Neural progenitor cell (in vitro differentiated cells): ENCODE measurements around the gene MARCHF3. TPM values are rescaled to one million over a fixed set of nuclear protein-coding genes. Genes with fewer than 3 reads are reported as not detected.

ENCODE experiments used
- DNase-seq: peaks from one replicate; pipeline ENCODE4 v3.0.0-alpha.2; 2016; ENCODE audit warnings: low spot score
- H2AFZ ChIP-seq: fragments of 200-600 bp; sonication (generic); replicated peaks from 2 replicates; pipeline ENCODE4 v1.6.1; 2016; ENCODE audit warnings: antibody characterized with exemption
- H3F3A ChIP-seq: fragments of 200-600 bp; sonication (generic); 2 replicates; pipeline ENCODE4 v1.6.1; 2016; ENCODE audit warnings: antibody characterized with exemption, low read depth
- H3K27ac ChIP-seq: fragments of 200-600 bp; sonication (generic); 2 replicates; pipeline ENCODE4 v1.5.1; 2016; ENCODE audit warnings: mild to moderate bottlenecking
- H3K27me3 ChIP-seq: fragments of 200-600 bp; sonication (generic); 2 replicates; pipeline ENCODE4 v1.6.1; 2016; ENCODE audit warnings: mild to moderate bottlenecking, moderate library complexity
- H3K36me3 ChIP-seq: fragments of 200-600 bp; sonication (generic); 2 replicates; pipeline ENCODE4 v1.5.1; 2016
- H3K4me1 ChIP-seq: fragments of 200-600 bp; sonication (generic); 2 replicates; pipeline ENCODE4 v1.6.1; 2016; ENCODE audit warnings: mixed run types
- H3K4me2 ChIP-seq: fragments of 200-600 bp; sonication (generic); 2 replicates; pipeline ENCODE4 v1.6.1; 2016
- H3K4me3 ChIP-seq: fragments of 200-600 bp; sonication (generic); 2 replicates; pipeline ENCODE4 v1.5.1; 2016
- H3K79me2 ChIP-seq: fragments of 200-600 bp; sonication (generic); 2 replicates; pipeline ENCODE4 v1.6.1; 2016; ENCODE audit warnings: low read depth
- H3K9ac ChIP-seq: fragments of 200-600 bp; sonication (generic); 2 replicates; pipeline ENCODE4 v1.6.1; 2016
- H3K9me3 ChIP-seq: fragments of 200-600 bp; sonication (generic); 2 replicates; pipeline ENCODE4 v1.5.1; 2016; ENCODE audit warnings: low read depth
- H4K20me1 ChIP-seq: fragments of 200-600 bp; sonication (generic); 2 replicates; pipeline ENCODE4 v1.6.1; 2016; ENCODE audit warnings: low read depth
- H3K27ac Mint-ChIP-seq: 3 replicates; pipeline ENCODE4 v1.8.0; 2021; ENCODE audit warnings: mixed read lengths
- H3K27me3 Mint-ChIP-seq: 2 replicates; pipeline ENCODE4 v1.8.0; 2022; ENCODE audit warnings: low read depth, mild to moderate bottlenecking, inconsistent platforms, moderate library complexity, mixed read lengths; ENCODE audit not compliant: insufficient read depth
- H3K36me3 Mint-ChIP-seq: 3 replicates; pipeline ENCODE4 v1.8.0; 2021; ENCODE audit warnings: mixed read lengths
- H3K4me1 Mint-ChIP-seq: 3 replicates; pipeline ENCODE4 v1.8.0; 2021; ENCODE audit warnings: mixed read lengths
- H3K4me3 Mint-ChIP-seq: 3 replicates; pipeline ENCODE4 v1.8.0; 2021; ENCODE audit warnings: mild to moderate bottlenecking, moderate library complexity, mixed read lengths
- H3K9me3 Mint-ChIP-seq: 3 replicates; pipeline ENCODE4 v1.8.0; 2020; ENCODE audit warnings: mixed read lengths
- EZH2 ChIP-seq: fragments of 200-600 bp; sonication (generic); IDR thresholded peaks from 2 replicates; pipeline ENCODE4 v1.6.1; 2017; ENCODE audit warnings: antibody characterized with exemption, mild to moderate bottlenecking, moderate library complexity
- EZH2phosphoT487 ChIP-seq: fragments of 200-600 bp; sonication (generic); IDR thresholded peaks from 2 replicates; pipeline ENCODE4 v1.6.1; 2017; ENCODE audit warnings: antibody characterized with exemption
- total RNA-seq: library from RNA; depleted of rRNA; stranded (reverse); fragments of >200 nt; gene quantifications from 2 replicates; pipeline ENCODE4 v1.2.3, GENCODE V29; 2015; ENCODE audit warnings: low replicate concordance
- TF ChIP-seq, protein P1 (sequence below): fragments of 200-600 bp; sonication (generic); IDR thresholded peaks from 2 replicates; pipeline ENCODE4 v1.5.1; 2017; ENCODE audit warnings: antibody characterized with exemption, mild to moderate bottlenecking

The MARCHF3 gene
- total RNA-seq, 1 donor from 2014 or later, result 6.1 TPM

DNA sequence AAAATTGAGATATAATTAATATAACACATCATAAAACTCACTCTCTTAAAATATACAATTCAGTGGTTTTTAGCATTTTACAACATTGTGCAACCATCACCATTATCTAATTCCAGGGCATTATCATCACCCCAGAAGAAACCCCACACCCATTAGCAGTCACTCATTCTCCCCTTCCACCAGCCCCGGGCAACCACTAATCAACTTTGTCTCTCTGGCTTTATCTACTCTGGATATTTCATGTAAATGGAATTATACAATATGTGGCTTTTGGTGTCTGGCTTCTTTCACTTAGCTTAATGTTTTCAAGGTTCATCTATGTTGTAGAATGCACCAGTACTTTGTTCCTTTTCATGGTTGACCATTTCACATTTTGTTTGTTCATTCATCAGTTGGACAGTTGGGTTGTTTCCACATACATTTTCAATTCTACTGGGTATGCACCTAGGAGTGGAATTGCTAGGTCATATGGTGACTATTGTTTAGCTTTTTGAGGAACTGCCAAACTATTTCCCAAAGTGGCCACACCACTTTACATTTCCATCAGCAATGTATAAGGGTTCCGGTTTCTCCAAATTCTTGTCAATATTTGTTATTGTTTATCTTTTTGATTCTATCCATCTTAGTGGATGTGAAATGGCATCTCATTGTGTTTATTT lies 62.4 kb downstream of the MARCHF3 start:
- H3K4me2 ChIP-seq, result no peak overlapping the region
- no peak overlapping the region for H2AFZ ChIP-seq
- no peak for DNase-seq
- no peak overlapping the region for H3K9ac ChIP-seq
- H3K4me3 ChIP-seq, result no peak overlapping the region
- H3F3A ChIP-seq, result no peaks in the 10 kb centered on the region
- H3K9me3 Mint-ChIP-seq, result no peaks in the 10 kb centered on the region
- no peaks in the 10 kb centered on the region for H3K79me2 ChIP-seq
- no peaks in the 10 kb centered on the region for H3K36me3 ChIP-seq
- H3K4me1 Mint-ChIP-seq, result no peaks in the 10 kb centered on the region
- H3K27me3 ChIP-seq, result no peaks in the 10 kb centered on the region
- H3K36me3 Mint-ChIP-seq, result no peaks in the 10 kb centered on the region
- no peaks in the 10 kb centered on the region for H4K20me1 ChIP-seq
- H3K9me3 ChIP-seq, result no peaks in the 10 kb centered on the region
- no peak overlapping the region for H3K27ac ChIP-seq
- H3K4me1 ChIP-seq, result peaks cover 4% of the 10 kb centered on the region
- H3K4me3 Mint-ChIP-seq, result no peak overlapping the region
- TF ChIP-seq, protein P1, sequence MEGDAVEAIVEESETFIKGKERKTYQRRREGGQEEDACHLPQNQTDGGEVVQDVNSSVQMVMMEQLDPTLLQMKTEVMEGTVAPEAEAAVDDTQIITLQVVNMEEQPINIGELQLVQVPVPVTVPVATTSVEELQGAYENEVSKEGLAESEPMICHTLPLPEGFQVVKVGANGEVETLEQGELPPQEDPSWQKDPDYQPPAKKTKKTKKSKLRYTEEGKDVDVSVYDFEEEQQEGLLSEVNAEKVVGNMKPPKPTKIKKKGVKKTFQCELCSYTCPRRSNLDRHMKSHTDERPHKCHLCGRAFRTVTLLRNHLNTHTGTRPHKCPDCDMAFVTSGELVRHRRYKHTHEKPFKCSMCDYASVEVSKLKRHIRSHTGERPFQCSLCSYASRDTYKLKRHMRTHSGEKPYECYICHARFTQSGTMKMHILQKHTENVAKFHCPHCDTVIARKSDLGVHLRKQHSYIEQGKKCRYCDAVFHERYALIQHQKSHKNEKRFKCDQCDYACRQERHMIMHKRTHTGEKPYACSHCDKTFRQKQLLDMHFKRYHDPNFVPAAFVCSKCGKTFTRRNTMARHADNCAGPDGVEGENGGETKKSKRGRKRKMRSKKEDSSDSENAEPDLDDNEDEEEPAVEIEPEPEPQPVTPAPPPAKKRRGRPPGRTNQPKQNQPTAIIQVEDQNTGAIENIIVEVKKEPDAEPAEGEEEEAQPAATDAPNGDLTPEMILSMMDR, result no peak
- no peak for TF ChIP-seq EZH2phosphoT487
- no peak for TF ChIP-seq EZH2
- no peak overlapping the region for H3K27ac Mint-ChIP-seq
- peaks cover 2% of the 10 kb centered on the region for H3K27me3 Mint-ChIP-seq

DNA sequence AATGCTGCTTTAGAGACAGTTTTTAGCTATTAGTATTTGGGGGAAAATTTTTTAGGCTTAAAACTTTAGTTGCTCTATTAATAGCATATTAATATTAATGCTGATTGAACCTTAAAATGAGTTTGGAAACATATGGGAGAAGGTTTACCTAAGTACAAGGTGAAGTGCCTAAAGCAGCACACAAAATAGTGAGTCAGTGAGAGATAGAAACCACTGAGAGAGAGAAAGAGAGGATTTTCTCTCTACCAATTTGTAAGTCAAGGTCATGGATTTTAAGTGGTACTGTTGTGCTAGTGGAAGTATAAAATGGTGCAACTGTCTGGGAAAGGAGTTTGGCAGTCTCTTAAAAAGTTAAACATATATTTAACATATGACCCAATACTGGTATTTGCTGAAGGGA lies 64.9 kb downstream of the MARCHF3 start:
- Mint-ChIP-seq H3K4me3 (no peak overlapping the region), H3K4me1 (no peaks in the 10 kb centered on the region), H3K27ac (no peak overlapping the region), H3K9me3 (no peaks in the 10 kb centered on the region), H3K36me3 (no peaks in the 10 kb centered on the region), H3K27me3 (peaks cover 2% of the 10 kb centered on the region)
- H3K9me3 ChIP-seq, result no peaks in the 10 kb centered on the region
- H3K79me2 ChIP-seq, result no peaks in the 10 kb centered on the region
- H3K27ac ChIP-seq, result no peak overlapping the region
- no peak overlapping the region for H2AFZ ChIP-seq
- H3K4me3 ChIP-seq, result no peak overlapping the region
- no peaks in the 10 kb centered on the region for H3K27me3 ChIP-seq
- H4K20me1 ChIP-seq, result no peaks in the 10 kb centered on the region
- H3K4me1 ChIP-seq, result no peaks in the 10 kb centered on the region
- no peaks in the 10 kb centered on the region for H3F3A ChIP-seq
- DNase-seq, result no peak
- no peak overlapping the region for H3K4me2 ChIP-seq
- no peaks in the 10 kb centered on the region for H3K36me3 ChIP-seq
- no peak overlapping the region for H3K9ac ChIP-seq
- TF ChIP-seq, protein P1, result no peak
- TF ChIP-seq EZH2phosphoT487 (no peak), EZH2 (no peak)

- peaks cover 2% of the 10 kb centered on the region for H3K27me3 Mint-ChIP-seq
- Histone ChIP-seq H3K9me3 (no peaks in the 10 kb centered on the region), H4K20me1 (no peaks in the 10 kb centered on the region), H3K79me2 (no peaks in the 10 kb centered on the region), H3K9ac (no peak overlapping the region), H3K36me3 (no peaks in the 10 kb centered on the region), H3K4me2 (no peak overlapping the region), H3K4me3 (no peak overlapping the region), H3K27me3 (no peaks in the 10 kb centered on the region), H3F3A (no peaks in the 10 kb centered on the region), H3K4me1 (no peaks in the 10 kb centered on the region), H2AFZ (no peak overlapping the region), H3K27ac (no peak overlapping the region)
- no peak for TF ChIP-seq EZH2
- no peak for TF ChIP-seq EZH2phosphoT487
- TF ChIP-seq, protein P1, result no peak
- H3K27ac Mint-ChIP-seq, result no peak overlapping the region
- H3K4me3 Mint-ChIP-seq, result no peak overlapping the region
- no peaks in the 10 kb centered on the region for H3K4me1 Mint-ChIP-seq
- no peak for DNase-seq
- no peaks in the 10 kb centered on the region for H3K36me3 Mint-ChIP-seq
- H3K9me3 Mint-ChIP-seq, result no peaks in the 10 kb centered on the region
Measured at GRCh38 chr5:126965061-126965475, 65.3 kb downstream of the MARCHF3 start.
